K562 (cell line): ENCODE data around the gene RHOBTB3. TPM values are rescaled to one million over a fixed set of nuclear protein-coding genes. Genes with fewer than 3 reads are reported as not detected.

ENCODE experiments used
- ARHGAP35 ChIP-seq: fragments of 450-650 bp; IDR thresholded peaks from 2 replicates; pipeline ENCODE4 v1.6.1; 2018; ENCODE audit not compliant: partially characterized antibody
- ARID1B ChIP-seq: fragments of 450-650 bp; IDR thresholded peaks from 2 replicates; pipeline ENCODE4 v1.6.1; 2016; ENCODE audit warnings: antibody characterized with exemption, mild to moderate bottlenecking, inconsistent platforms
- ARID2 ChIP-seq: fragments of 450-650 bp; IDR thresholded peaks from 2 replicates; pipeline ENCODE4 v1.6.1; 2017; ENCODE audit warnings: antibody characterized with exemption, mild to moderate bottlenecking
- BRD4 ChIP-seq: fragments of 200-600 bp; sonication (generic); IDR thresholded peaks from 2 replicates; pipeline ENCODE4 v1.6.1; 2017; ENCODE audit warnings: inconsistent platforms
- CREB3 ChIP-seq: fragments of 450-650 bp; conservative IDR thresholded peaks from 2 replicates; pipeline ENCODE4 v1.6.1; 2016; ENCODE audit warnings: missing genetic modification characterization, low read depth, mild to moderate bottlenecking, missing compliant biosample characterization, moderate library complexity
- DACH1 ChIP-seq: fragments of 450-650 bp; IDR thresholded peaks from 2 replicates; pipeline ENCODE4 v1.6.1; 2018; ENCODE audit not compliant: partially characterized antibody
- EP400 ChIP-seq: fragments of 450-650 bp; IDR thresholded peaks from 2 replicates; pipeline ENCODE4 v1.6.1; 2017; ENCODE audit warnings: antibody characterized with exemption, mild to moderate bottlenecking, moderate library complexity
- JUNB ChIP-seq: fragments of 450-650 bp; formaldehyde crosslinking; conservative IDR thresholded peaks from 2 replicates; pipeline ENCODE4 v1.4.0; 2020; ENCODE audit warnings: mild to moderate bottlenecking
- NCOA4 ChIP-seq: fragments of 450-650 bp; IDR thresholded peaks from 2 replicates; pipeline ENCODE4 v1.6.1; 2018; ENCODE audit warnings: mild to moderate bottlenecking; ENCODE audit not compliant: partially characterized antibody
- NR2C1 ChIP-seq, 2 experiments: fragments of 450-650 bp; IDR thresholded peaks; 2 replicates each; pipeline ENCODE4 v1.6.1; 2017; ENCODE audit warnings: mild to moderate bottlenecking in 2 of 2, antibody characterized with exemption in 1 of 2, inconsistent platforms in 1 of 2, missing compliant biosample characterization in 1 of 2, missing genetic modification characterization in 1 of 2
- PRDM10 ChIP-seq: fragments of 450-650 bp; IDR thresholded peaks from 2 replicates; pipeline ENCODE4 v1.6.1; 2018; ENCODE audit not compliant: partially characterized antibody
- RCOR1 ChIP-seq, 2 experiments: IDR thresholded peaks; 2 replicates each; pipeline ENCODE4 v1.6.1; 2012; ENCODE audit warnings: low read depth in 2 of 2, low read length in 2 of 2, borderline replicate concordance in 1 of 2, improper control_type of control experiment in 1 of 2
- SAFB ChIP-seq: fragments of 200-400 bp; formaldehyde crosslinking; IDR thresholded peaks from 2 replicates; pipeline ENCODE4 v1.6.1; 2017; ENCODE audit warnings: low read depth, low read length, borderline replicate concordance
- SMAD4 ChIP-seq: fragments of 250-450 bp; sonication (Bioruptor Pico); conservative IDR thresholded peaks from 2 replicates; pipeline ENCODE4 v1.8.0; 2021; ENCODE audit warnings: inconsistent platforms, mild to moderate bottlenecking, moderate library complexity
- SMARCA4 ChIP-seq: fragments of 450-650 bp; IDR thresholded peaks from 2 replicates; pipeline ENCODE4 v1.6.1; 2016
- SMARCE1 ChIP-seq: fragments of 450-650 bp; IDR thresholded peaks from 2 replicates; pipeline ENCODE4 v1.7.1; 2016; ENCODE audit warnings: mild to moderate bottlenecking
- ZNF146 ChIP-seq: IDR thresholded peaks from one replicate; pipeline ENCODE4 v1.6.1; 2018; ENCODE audit warnings: missing compliant biosample characterization; ENCODE audit not compliant: unreplicated experiment
- ZNF778 ChIP-seq: fragments of 450-650 bp; formaldehyde crosslinking; IDR thresholded peaks from 2 replicates; pipeline ENCODE4 v1.4.0; 2020; ENCODE audit warnings: mild to moderate bottlenecking, moderate library complexity
- polyA plus RNA-seq, 8 experiments: library from polyadenylated mRNA; depleted of rRNA in 4 of 8; stranded (reverse) in 5 of 8; unstranded in 3 of 8; fragments of >200 nt; fragmentation: Nextera tagmentation in 2 of 8; fragmentation: Illumina TruSeq in 1 of 8; extraction: Ambion mirVana in 2 of 8; extraction: Trizol in 1 of 8; gene quantifications; 2 replicates each; pipeline versions ENCODE4 v1.2.1 to v1.2.3, GENCODE V29; 2011 to 2014; ENCODE audit warnings: inconsistent platforms in 1 of 8, missing spikeins in 1 of 8
- total RNA-seq, 7 experiments: library from RNA; depleted of rRNA in 6 of 7; stranded (reverse); fragments of >200 nt in 6 of 7; fragmentation: Illumina TruSeq in 2 of 7; extraction: Trizol in 2 of 7; gene quantifications; 2 replicates each; pipeline versions ENCODE4 v1.2.1 to v1.2.3, GENCODE V29; 2011 to 2021; ENCODE audit warnings: low replicate concordance in 1 of 7
- TF ChIP-seq, protein P1 (sequence below): IDR thresholded peaks from 2 replicates; pipeline ENCODE4 v1.6.1; 2011; ENCODE audit not compliant: insufficient read length; ENCODE audit errors: extremely low read depth
- TF ChIP-seq, protein P2 (sequence below): sonication (generic); formaldehyde crosslinking; IDR thresholded peaks from 2 replicates; pipeline ENCODE4 v1.5.0; 2020; ENCODE audit warnings: missing genetic modification reagents

RHOBTB3 gene
- total and polyA plus RNA-seq, 9 of the 15 experiments (the other 6 are each of a cell fraction or from before 2014, with no cell fraction given) = 39.7 to 143 (median 115) TPM

DNA sequence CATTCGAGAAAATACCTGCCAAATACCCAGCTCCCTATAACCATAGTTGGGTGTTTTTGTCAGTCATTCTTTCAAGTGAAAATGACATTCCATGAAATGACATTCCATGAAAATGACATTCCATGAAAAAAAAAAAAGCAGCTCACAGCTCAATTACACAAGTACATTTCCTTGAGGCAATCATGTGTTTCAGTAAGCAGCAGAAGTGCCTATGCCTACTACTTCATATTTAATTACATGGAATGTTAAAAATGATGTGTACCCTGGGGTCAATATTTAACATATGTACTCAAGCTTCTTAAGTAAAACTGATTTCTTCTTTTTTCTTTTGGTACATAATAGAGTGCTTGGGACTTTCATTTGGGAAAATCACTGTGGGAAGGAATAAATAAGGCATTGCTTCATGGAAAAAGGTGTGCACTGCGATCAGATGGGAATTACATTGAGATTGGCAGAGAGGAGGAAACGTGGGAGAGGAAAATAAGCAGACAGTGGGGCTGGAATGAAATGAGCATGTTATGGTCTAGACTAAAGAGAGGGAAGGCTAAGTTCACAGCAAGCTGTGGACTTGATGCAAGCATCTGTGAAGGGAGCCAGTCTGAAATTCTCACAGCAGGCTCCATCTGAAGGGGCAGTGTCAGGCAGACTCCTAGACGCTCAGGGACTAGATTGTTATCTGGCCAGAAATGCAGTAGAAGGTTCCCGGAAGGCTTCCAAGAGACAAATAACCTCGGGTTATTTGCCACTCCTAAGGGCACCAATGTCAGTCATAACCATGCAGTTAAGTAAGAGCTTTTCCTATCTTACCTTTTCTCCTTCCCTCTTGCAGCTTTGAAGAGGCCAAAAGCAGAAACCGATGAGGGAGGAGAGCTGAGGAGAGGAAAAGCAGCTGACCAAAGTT is 33.1 kb upstream of the RHOBTB3 start (continued):
- TF ChIP-seq RCOR1 (IDR thresholded peaks at IDR 0.05; ENCODE audit: borderline replicate concordance in 1 of 2, low read depth in 2 of 2, low read length in 2 of 2) (peak in 1 of 2 experiments; percentile 40; a peak in 1 of 4 replicates), CREB3 (tag) (no peak), NR2C1 (IDR thresholded peaks at IDR 0.05) (no peak), NR2C1 (tag; IDR thresholded peaks at IDR 0.05) (no peak), PRDM10 (peak; percentile 59), ARID1B (0 out of 2 replicates have a peak, but pooled peaks have one; percentile 38), ARHGAP35 (no peak), SAFB (no peak), SMARCE1 (peak; percentile 68), BRD4 (no peak), SMAD4 (CRISPR knock-in tag) (0 out of 2 replicates have a peak, but pooled peaks have one; percentile 33), ARID2 (no peak), NCOA4 (no peak), DACH1 (no peak), ZNF146 (CRISPR knock-in tag) (no peak), SMARCA4 (peak; percentile 43; the same call in 1 of the 2 replicates), JUNB (CRISPR knock-in tag) (no peak), EP400 (no peak), ZNF778 (CRISPR knock-in tag) (no peak)
- TF ChIP-seq, protein P1, sequence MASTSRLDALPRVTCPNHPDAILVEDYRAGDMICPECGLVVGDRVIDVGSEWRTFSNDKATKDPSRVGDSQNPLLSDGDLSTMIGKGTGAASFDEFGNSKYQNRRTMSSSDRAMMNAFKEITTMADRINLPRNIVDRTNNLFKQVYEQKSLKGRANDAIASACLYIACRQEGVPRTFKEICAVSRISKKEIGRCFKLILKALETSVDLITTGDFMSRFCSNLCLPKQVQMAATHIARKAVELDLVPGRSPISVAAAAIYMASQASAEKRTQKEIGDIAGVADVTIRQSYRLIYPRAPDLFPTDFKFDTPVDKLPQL = no peak
- TF ChIP-seq, protein P2, sequence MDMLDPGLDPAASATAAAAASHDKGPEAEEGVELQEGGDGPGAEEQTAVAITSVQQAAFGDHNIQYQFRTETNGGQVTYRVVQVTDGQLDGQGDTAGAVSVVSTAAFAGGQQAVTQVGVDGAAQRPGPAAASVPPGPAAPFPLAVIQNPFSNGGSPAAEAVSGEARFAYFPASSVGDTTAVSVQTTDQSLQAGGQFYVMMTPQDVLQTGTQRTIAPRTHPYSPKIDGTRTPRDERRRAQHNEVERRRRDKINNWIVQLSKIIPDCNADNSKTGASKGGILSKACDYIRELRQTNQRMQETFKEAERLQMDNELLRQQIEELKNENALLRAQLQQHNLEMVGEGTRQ (CRISPR knock-in tag) = no peak
